CD8-positive, alpha-beta memory T cell (primary cell): ENCODE results near the gene APOA1. TPM values are rescaled to one million over a fixed set of nuclear protein-coding genes. Genes with fewer than 3 reads are reported as not detected.
A peak's percentile ranks its signal among the peaks of the same experiment; 100 is the strongest.

Source experiments
- CTCF ChIA-PET: fragments of 350-600 bp; sonication (Branson Sonifier 250); formaldehyde crosslinking; loops from one replicate; lab custom pipeline; 2021; ENCODE audit warnings: antibody characterized with exemption; lab: Charles Lee
- POLR2A ChIA-PET: fragments of 350-600 bp; sonication (Branson Sonifier 250); formaldehyde crosslinking; loops from one replicate; lab custom pipeline; 2021; ENCODE audit warnings: antibody characterized with exemption; lab: Charles Lee
- DNase-seq, 5 donors: peaks; one replicate each; pipeline versions ENCODE4 v3.0.0 to v3.0.0-alpha.2; 2020 to 2022; ENCODE audit warnings: mixed read lengths in 1 of 5
- H3K27ac ChIP-seq: one replicate; pipeline ENCODE4 v1.7.0; 2013; ENCODE audit warnings: low read depth, mild to moderate bottlenecking, low read length, moderate library complexity
- H3K27me3 ChIP-seq: 2 replicates; pipeline ENCODE4 v1.7.0; 2013; ENCODE audit warnings: low read length, mild to moderate bottlenecking; ENCODE audit not compliant: insufficient read depth, poor library complexity, severe bottlenecking
- H3K36me3 ChIP-seq: 2 replicates; pipeline ENCODE4 v1.7.0; 2013; ENCODE audit warnings: mild to moderate bottlenecking, low read length, moderate library complexity; ENCODE audit not compliant: insufficient read depth
- H3K4me1 ChIP-seq: 2 replicates; pipeline ENCODE4 v1.7.0; 2013; ENCODE audit warnings: mild to moderate bottlenecking, low read length, moderate library complexity; ENCODE audit not compliant: insufficient read depth
- H3K4me3 ChIP-seq: 2 replicates; pipeline ENCODE4 v1.7.0; 2013; ENCODE audit warnings: mild to moderate bottlenecking, low read length
- H3K9me3 ChIP-seq: 2 replicates; pipeline ENCODE4 v1.7.0; 2013; ENCODE audit warnings: mild to moderate bottlenecking, low read length
- H3K27ac Mint-ChIP-seq, 8 donors: one replicate each; pipeline ENCODE4 v1.8.0; 2020 to 2021; ENCODE audit warnings: mixed read lengths in 8 of 8, mild to moderate bottlenecking in 6 of 8, inconsistent platforms in 3 of 8, moderate library complexity in 3 of 8
- H3K27me3 Mint-ChIP-seq, 2 donors: one replicate each; pipeline ENCODE4 v1.8.0; 2020 to 2021; ENCODE audit warnings: mixed read lengths in 2 of 2, mild to moderate bottlenecking in 1 of 2, moderate library complexity in 1 of 2
- H3K36me3 Mint-ChIP-seq, 3 donors: one replicate each; pipeline ENCODE4 v1.8.0; 2020 to 2021; ENCODE audit warnings: mixed read lengths in 3 of 3, inconsistent platforms in 1 of 3, mild to moderate bottlenecking in 1 of 3
- H3K4me1 Mint-ChIP-seq, 3 donors: one replicate each; pipeline ENCODE4 v1.8.0; 2020 to 2021; ENCODE audit warnings: mixed read lengths in 3 of 3, inconsistent platforms in 1 of 3, mild to moderate bottlenecking in 1 of 3
- H3K4me3 Mint-ChIP-seq, 7 donors: one replicate each; pipeline ENCODE4 v1.8.0; 2020 to 2021; ENCODE audit warnings: mixed read lengths in 7 of 7, mild to moderate bottlenecking in 6 of 7, moderate library complexity in 4 of 7, inconsistent platforms in 2 of 7
- H3K9me3 Mint-ChIP-seq, 5 donors: one replicate each; pipeline ENCODE4 v1.8.0; 2020 to 2022; ENCODE audit warnings: mixed read lengths in 5 of 5, mild to moderate bottlenecking in 3 of 5, moderate library complexity in 2 of 5, inconsistent platforms in 1 of 5
- polyA plus RNA-seq: library from polyadenylated mRNA; unstranded; fragments of 300-500 nt; fragmentation: Illumina TruSeq; gene quantifications from one replicate; pipeline ENCODE4 v1.2.3, GENCODE V29; 2021
- total RNA-seq, 2 experiments: library from RNA; stranded (reverse); gene quantifications; one replicate each; pipeline ENCODE4 v1.2.3, GENCODE V29; 2021

Gene APOA1
- total and polyA plus RNA-seq, 3 experiments from 2014 or later, result 0.33 to 0.48 TPM; not detected in 1

GRCh38 chr11:116822575-116822974 is 14.8 kb downstream of the APOA1 start:
- Histone ChIP-seq H3K36me3 (no peaks in the 10 kb centered on the region), H3K27me3 (no peaks in the 10 kb centered on the region), H3K4me3 (no peak overlapping the region), H3K27ac (no peak overlapping the region), H3K4me1 (no peaks in the 10 kb centered on the region), H3K9me3 (no peaks in the 10 kb centered on the region)
- Mint-ChIP-seq H3K9me3 (no peaks in the 10 kb centered on the region), H3K4me3 (no peak overlapping the region), H3K27me3 (no peaks in the 10 kb centered on the region), H3K4me1 (no peaks in the 10 kb centered on the region), H3K27ac (no peak overlapping the region), H3K36me3 (no peaks in the 10 kb centered on the region)
- no peak for DNase-seq
- POLR2A ChIA-PET, result interaction anchor here (0.6 kb wide), 1 partner anchor 53 kb away, joined by 3 read pairs; no protein-coding TSS in a partner anchor
- CTCF ChIA-PET, result interaction anchor here (1.1 to 4.3 kb wide), 2 partner anchors 9 to 13 kb away, joined by 3 to 21 read pairs; no protein-coding TSS in a partner anchor

GRCh38 chr11:116821050-116821918 is 16.1 kb downstream of the APOA1 start:
- Histone ChIP-seq H3K27ac (no peak overlapping the region), H3K36me3 (no peaks in the 10 kb centered on the region), H3K27me3 (no peaks in the 10 kb centered on the region), H3K9me3 (no peaks in the 10 kb centered on the region), H3K4me1 (no peaks in the 10 kb centered on the region), H3K4me3 (no peak overlapping the region)
- Mint-ChIP-seq H3K4me1 (no peaks in the 10 kb centered on the region), H3K9me3 (no peaks in the 10 kb centered on the region), H3K4me3 (no peak overlapping the region), H3K27ac (no peak overlapping the region), H3K36me3 (no peaks in the 10 kb centered on the region), H3K27me3 (no peaks in the 10 kb centered on the region)
- POLR2A ChIA-PET, result no interaction called here
- DNase-seq, result no peak
- CTCF ChIA-PET, result interaction anchor here (0.9 to 4.3 kb wide), 3 partner anchors 15 to 285 kb away, joined by 3 to 21 read pairs (median 4); no protein-coding TSS in a partner anchor

- no peaks in the 10 kb centered on the region for H3K27me3 Mint-ChIP-seq
- Histone ChIP-seq H3K9me3 (no peaks in the 10 kb centered on the region), H3K36me3 (no peaks in the 10 kb centered on the region), H3K27me3 (no peaks in the 10 kb centered on the region), H3K27ac (no peak overlapping the region), H3K4me1 (no peaks in the 10 kb centered on the region), H3K4me3 (no peak overlapping the region)
- ChIA-PET CTCF (interaction anchor here (1.1 kb wide), 1 partner anchor 17 kb away, joined by 3 read pairs; no protein-coding TSS in a partner anchor), POLR2A (no interaction called here)
- no peak overlapping the region for H3K4me3 Mint-ChIP-seq
- H3K27ac Mint-ChIP-seq, result peak overlapping the region in 1 of 8 donors; percentile 54
- H3K9me3 Mint-ChIP-seq, result no peaks in the 10 kb centered on the region
- no peak for DNase-seq
- no peaks in the 10 kb centered on the region for H3K4me1 Mint-ChIP-seq
- H3K36me3 Mint-ChIP-seq, result no peaks in the 10 kb centered on the region
Observed at GRCh38 chr11:116819049-116819448, 18.4 kb downstream of the APOA1 start.

DNA sequence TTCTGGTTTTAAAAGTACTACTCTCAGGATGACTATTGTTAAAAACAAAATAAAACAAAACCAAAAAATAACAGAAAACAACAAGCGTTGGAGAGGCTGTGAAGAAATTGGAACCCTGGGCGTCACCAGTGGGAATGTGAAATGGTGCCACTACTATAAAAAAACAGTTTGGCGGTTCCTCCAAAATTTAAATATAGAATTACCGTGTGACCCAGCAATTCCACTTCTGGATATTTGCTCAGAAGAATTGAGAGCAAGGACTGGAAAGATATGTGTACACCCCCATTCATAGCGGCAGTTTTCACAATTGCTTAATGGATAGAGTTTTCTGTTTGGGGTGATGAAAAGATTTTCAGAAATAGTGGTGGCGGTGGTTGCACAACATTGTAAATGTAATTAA is 22.9 kb downstream of the APOA1 start:
- Histone ChIP-seq H3K9me3 (no peaks in the 10 kb centered on the region), H3K4me1 (no peaks in the 10 kb centered on the region), H3K27ac (no peak overlapping the region), H3K27me3 (no peaks in the 10 kb centered on the region), H3K4me3 (no peak overlapping the region), H3K36me3 (no peaks in the 10 kb centered on the region)
- DNase-seq, result no peak
- CTCF ChIA-PET, result interaction anchor here (1.6 to 3.0 kb wide), 2 partner anchors 21 to 24 kb away, joined by 3 to 10 read pairs; partner anchors contain the start of gene APOA5
- H3K9me3 Mint-ChIP-seq, result no peaks in the 10 kb centered on the region
- H3K36me3 Mint-ChIP-seq, result no peaks in the 10 kb centered on the region
- POLR2A ChIA-PET, result no interaction called here
- H3K27ac Mint-ChIP-seq, result no peak overlapping the region
- no peak overlapping the region for H3K4me3 Mint-ChIP-seq
- peaks cover 0 to 1% of the 10 kb centered on the region in 2 donors for H3K27me3 Mint-ChIP-seq
- no peaks in the 10 kb centered on the region for H3K4me1 Mint-ChIP-seq

- no peak overlapping the region for H3K4me3 Mint-ChIP-seq
- H3K27me3 Mint-ChIP-seq, result peaks cover 1 to 3% of the 10 kb centered on the region in 2 donors
- no peaks in the 10 kb centered on the region for H3K36me3 Mint-ChIP-seq
- no peak for DNase-seq
- Histone ChIP-seq H3K36me3 (no peaks in the 10 kb centered on the region), H3K27ac (no peak overlapping the region), H3K27me3 (no peaks in the 10 kb centered on the region), H3K4me1 (no peaks in the 10 kb centered on the region), H3K9me3 (no peaks in the 10 kb centered on the region), H3K4me3 (no peak overlapping the region)
- peak overlapping the region in 1 of 8 donors; percentile 54 for H3K27ac Mint-ChIP-seq
- no peaks in the 10 kb centered on the region for H3K4me1 Mint-ChIP-seq
- ChIA-PET CTCF (interaction anchor here (0.9 to 3.0 kb wide), 3 partner anchors 9 to 23 kb away, joined by 3 to 10 read pairs (median 3); partner anchors contain the start of genes APOA4 and APOA5), POLR2A (no interaction called here)
- no peaks in the 10 kb centered on the region for H3K9me3 Mint-ChIP-seq
Observed at GRCh38 chr11:116813781-116814471, 23.5 kb downstream of the APOA1 start.

DNA sequence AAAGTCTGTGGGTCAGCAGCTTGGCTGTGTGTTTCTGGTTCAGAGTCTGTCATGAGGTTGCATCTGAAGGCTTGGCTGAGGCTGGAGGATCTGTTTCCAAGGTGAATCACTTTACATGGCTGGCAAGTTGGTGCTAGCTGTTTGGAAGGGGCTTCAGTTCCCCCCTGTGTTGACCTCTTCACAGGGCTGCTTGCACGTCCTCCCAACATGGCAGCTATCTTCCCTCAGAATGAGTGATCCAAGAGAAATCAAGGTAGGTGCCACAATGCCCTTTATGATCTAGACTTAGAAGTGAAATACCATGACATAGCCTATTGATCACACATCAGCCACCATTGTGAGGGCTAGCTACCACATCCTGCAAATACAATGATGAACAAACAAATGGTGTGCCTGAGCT is 24.3 kb downstream of the APOA1 start:
- POLR2A ChIA-PET, result no interaction called here
- Mint-ChIP-seq H3K9me3 (no peaks in the 10 kb centered on the region), H3K4me1 (no peaks in the 10 kb centered on the region), H3K4me3 (no peak overlapping the region), H3K36me3 (no peaks in the 10 kb centered on the region), H3K27ac (no peak overlapping the region), H3K27me3 (peaks cover 1 to 5% of the 10 kb centered on the region in 2 donors)
- no peak for DNase-seq
- Histone ChIP-seq H3K27me3 (no peaks in the 10 kb centered on the region), H3K36me3 (no peaks in the 10 kb centered on the region), H3K9me3 (no peaks in the 10 kb centered on the region), H3K27ac (no peak overlapping the region), H3K4me1 (no peaks in the 10 kb centered on the region), H3K4me3 (no peak overlapping the region)
- CTCF ChIA-PET, result interaction anchor here (0.9 to 3.0 kb wide), 3 partner anchors 10 to 23 kb away, joined by 3 to 10 read pairs (median 3); partner anchors contain the start of genes APOA4 and APOA5

GRCh38 chr11:116812109-116812508 is 25.3 kb downstream of the APOA1 start:
- no peaks in the 10 kb centered on the region for H3K36me3 ChIP-seq
- Mint-ChIP-seq H3K9me3 (no peaks in the 10 kb centered on the region), H3K36me3 (no peaks in the 10 kb centered on the region), H3K27me3 (peaks cover 1 to 8% of the 10 kb centered on the region in 2 donors), H3K4me1 (no peaks in the 10 kb centered on the region), H3K4me3 (no peak overlapping the region), H3K27ac (no peak overlapping the region)
- H3K27ac ChIP-seq, result no peak overlapping the region
- H3K4me1 ChIP-seq, result no peaks in the 10 kb centered on the region
- POLR2A ChIA-PET, result no interaction called here
- no peaks in the 10 kb centered on the region for H3K9me3 ChIP-seq
- CTCF ChIA-PET, result interaction anchor here (1.3 kb wide), 1 partner anchor 24 kb away, joined by 3 read pairs; no protein-coding TSS in a partner anchor
- H3K4me3 ChIP-seq, result no peak overlapping the region
- no peaks in the 10 kb centered on the region for H3K27me3 ChIP-seq
- DNase-seq, result no peak
